Measurements from ENCODE around the gene SKI.

The SKI gene

DNA sequence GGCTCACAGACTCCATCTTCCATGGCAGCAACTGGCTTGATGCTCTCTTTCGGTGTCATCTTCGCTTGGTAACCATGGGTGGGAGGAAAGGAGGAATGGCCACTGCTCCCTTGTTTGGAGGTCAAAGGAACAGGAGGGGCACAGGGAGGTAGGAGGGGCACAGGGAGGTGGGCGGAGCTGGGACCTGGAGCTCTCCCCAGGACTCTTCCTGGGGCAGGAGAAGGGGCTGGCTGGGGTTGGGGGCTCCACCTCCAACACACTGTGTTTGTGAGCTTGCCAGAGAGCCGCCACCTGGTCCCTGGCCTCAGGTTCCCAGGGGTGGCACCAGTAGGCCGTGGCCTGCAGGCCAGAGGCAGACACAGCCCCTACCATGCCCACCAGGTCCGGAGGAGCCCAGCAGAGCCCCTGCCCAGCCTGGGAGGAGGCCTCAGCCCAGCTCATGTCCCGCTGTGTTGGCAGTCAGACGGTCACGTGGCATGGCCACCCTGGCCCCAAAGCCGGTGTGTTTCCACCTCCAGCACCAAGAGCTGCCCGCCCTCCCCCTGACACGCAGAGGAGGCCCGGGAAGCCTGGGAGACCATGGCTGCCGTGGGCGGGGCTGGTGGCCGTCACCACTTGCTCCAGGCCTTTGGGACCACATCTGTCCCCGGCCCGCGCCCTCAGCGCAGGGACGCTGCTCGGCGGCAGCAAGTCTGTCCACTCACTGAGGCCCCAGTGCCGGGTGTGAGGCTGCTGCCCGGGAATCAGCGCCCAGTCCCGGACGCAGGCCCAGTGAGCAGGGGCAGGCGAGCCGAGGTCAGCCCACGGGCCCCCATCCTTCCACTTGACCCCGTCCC lies 89.3 kb downstream of the SKI start:
- H3K4me1 ChIP-seq (ENCODE audit: low read length): peaks cover 4% of the 10 kb centered on the region; the same call in 1 of the 2 replicates
- no peak overlapping the region for H3K9ac ChIP-seq (ENCODE audit: low read length)
- H3K4me2 ChIP-seq (ENCODE audit: low read length): no peak overlapping the region
- H3K9me3 ChIP-seq (ENCODE audit: insufficient read depth, low read length): no peaks in the 10 kb centered on the region
- no peaks in the 10 kb centered on the region for H3K79me2 ChIP-seq (ENCODE audit: low read length)
- no peaks in the 10 kb centered on the region for H4K20me1 ChIP-seq (ENCODE audit: insufficient read depth, low read length)
- H3K27ac ChIP-seq (ENCODE audit: low read length): no peak overlapping the region
- H3K4me3 ChIP-seq (ENCODE audit: low read length): no peak overlapping the region
- TF ChIP-seq EZH2phosphoT487 (IDR thresholded peaks at IDR 0.05; ENCODE audit: low read depth): no peak
- TF ChIP-seq CTCF (IDR thresholded peaks at IDR 0.05; ENCODE audit: low read depth, low read length): no peak
- H3K27me3 ChIP-seq (ENCODE audit: low read depth, low read length): no peaks in the 10 kb centered on the region
- H3K36me3 ChIP-seq (replicated peaks; ENCODE audit: low read depth, low read length): no peaks in the 10 kb centered on the region
- H2AFZ ChIP-seq (ENCODE audit: low read depth, low read length): no peak overlapping the region

DNA sequence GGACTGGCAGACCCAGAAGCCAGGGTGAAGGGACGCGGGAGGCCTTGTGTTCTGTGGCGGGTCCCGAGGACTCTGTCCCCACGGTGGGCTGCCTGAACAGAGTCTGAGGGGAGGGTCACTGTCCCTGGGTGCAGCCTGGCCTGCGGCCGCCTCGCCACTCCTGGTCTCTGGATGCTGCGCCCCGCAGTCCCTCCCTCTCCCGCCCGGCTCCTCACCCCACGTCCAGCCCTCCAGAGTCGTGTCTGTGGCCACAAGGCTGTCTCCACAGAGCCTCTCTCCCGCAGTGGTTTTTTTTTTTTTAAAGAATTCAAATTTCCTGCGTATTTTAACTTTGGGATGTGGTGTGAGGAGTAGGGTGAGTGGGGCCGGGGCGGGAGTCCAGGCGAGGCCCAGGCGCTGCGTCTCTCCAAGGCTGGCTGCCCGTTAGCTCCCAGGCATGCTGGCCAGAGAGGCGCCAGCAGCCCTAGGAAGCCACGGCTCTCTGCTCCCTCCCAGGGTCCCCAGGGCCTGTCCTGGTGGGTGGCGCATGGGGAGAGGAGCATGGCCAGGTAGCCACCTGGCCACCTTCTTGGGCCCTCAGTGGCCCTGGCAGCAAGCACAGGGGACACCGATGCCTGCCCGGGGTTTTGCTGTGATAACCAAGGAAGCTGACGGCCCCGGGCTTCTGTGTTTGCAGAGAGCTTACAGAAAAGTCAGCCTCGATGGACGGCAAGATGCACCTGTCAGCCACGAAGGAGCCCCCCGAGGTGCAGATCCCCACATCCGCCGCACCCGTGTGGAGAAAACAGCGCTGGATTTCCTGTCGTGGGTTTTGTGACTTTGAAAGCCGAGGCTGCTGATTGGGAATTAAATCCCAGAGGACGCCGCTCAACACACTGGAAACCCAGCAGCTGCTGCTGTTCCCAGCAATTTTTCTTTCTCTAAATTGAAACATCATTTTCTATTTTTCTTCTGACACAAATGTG lies 90.5 kb downstream of the SKI start:
- Histone ChIP-seq H3K4me1 (ENCODE audit: low read length) (no peaks in the 10 kb centered on the region; the same call in 1 of the 2 replicates), H3K79me2 (ENCODE audit: low read length) (no peaks in the 10 kb centered on the region), H3K9me3 (ENCODE audit: insufficient read depth, low read length) (no peaks in the 10 kb centered on the region), H4K20me1 (ENCODE audit: insufficient read depth, low read length) (no peaks in the 10 kb centered on the region), H2AFZ (ENCODE audit: low read depth, low read length) (no peak overlapping the region), H3K4me3 (ENCODE audit: low read length) (no peak overlapping the region), H3K27ac (ENCODE audit: low read length) (no peak overlapping the region), H3K9ac (ENCODE audit: low read length) (no peak overlapping the region), H3K36me3 (replicated peaks; ENCODE audit: low read depth, low read length) (no peaks in the 10 kb centered on the region), H3K4me2 (ENCODE audit: low read length) (no peak overlapping the region), H3K27me3 (ENCODE audit: low read depth, low read length) (no peaks in the 10 kb centered on the region)
- TF ChIP-seq CTCF (IDR thresholded peaks at IDR 0.05; ENCODE audit: low read depth, low read length): no peak
- TF ChIP-seq EZH2phosphoT487 (IDR thresholded peaks at IDR 0.05; ENCODE audit: low read depth): no peak

- Histone ChIP-seq H3K79me2 (ENCODE audit: low read length) (no peaks in the 10 kb centered on the region), H3K9ac (ENCODE audit: low read length) (no peak overlapping the region), H4K20me1 (ENCODE audit: insufficient read depth, low read length) (no peaks in the 10 kb centered on the region), H3K36me3 (replicated peaks; ENCODE audit: low read depth, low read length) (no peaks in the 10 kb centered on the region), H3K4me2 (ENCODE audit: low read length) (no peak overlapping the region), H3K4me1 (ENCODE audit: low read length) (no peaks in the 10 kb centered on the region; the same call in 1 of the 2 replicates), H2AFZ (ENCODE audit: low read depth, low read length) (no peak overlapping the region), H3K27me3 (ENCODE audit: low read depth, low read length) (no peaks in the 10 kb centered on the region), H3K4me3 (ENCODE audit: low read length) (no peak overlapping the region), H3K27ac (ENCODE audit: low read length) (no peak overlapping the region), H3K9me3 (ENCODE audit: insufficient read depth, low read length) (no peaks in the 10 kb centered on the region)
- no peak for TF ChIP-seq EZH2phosphoT487 (IDR thresholded peaks at IDR 0.05; ENCODE audit: low read depth)
- no peak for TF ChIP-seq CTCF (IDR thresholded peaks at IDR 0.05; ENCODE audit: low read depth, low read length)
Measured at GRCh38 chr1:2319291-2319690, 91.2 kb downstream of the SKI start.

DNA sequence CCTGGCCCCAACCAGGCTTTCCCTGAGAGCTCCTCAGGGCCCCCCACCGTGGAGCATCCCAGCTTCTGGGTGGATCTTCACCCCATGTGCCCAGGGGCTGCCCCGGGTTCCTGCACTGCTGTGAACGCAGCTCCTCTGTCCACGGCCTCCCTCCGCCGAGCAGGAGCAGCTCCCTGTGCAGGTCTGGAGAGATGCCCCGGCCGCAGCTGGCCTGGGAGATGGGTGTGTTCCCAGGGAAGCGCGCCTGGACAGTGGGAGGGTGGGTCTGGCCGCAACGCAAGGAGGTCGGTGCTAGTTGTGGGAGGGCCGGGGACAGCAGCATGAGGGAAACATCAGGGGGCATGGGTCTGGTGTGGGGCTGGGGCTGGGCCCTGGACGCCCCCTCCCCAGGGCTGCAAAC lies 91.9 kb downstream of the SKI start:
- no peak overlapping the region for H3K27ac ChIP-seq (ENCODE audit: low read length)
- H3K4me1 ChIP-seq (ENCODE audit: low read length): no peaks in the 10 kb centered on the region; the same call in 1 of the 2 replicates
- no peak overlapping the region for H3K4me2 ChIP-seq (ENCODE audit: low read length)
- H3K9me3 ChIP-seq (ENCODE audit: insufficient read depth, low read length): no peaks in the 10 kb centered on the region
- H3K79me2 ChIP-seq (ENCODE audit: low read length): no peaks in the 10 kb centered on the region
- no peak overlapping the region for H3K4me3 ChIP-seq (ENCODE audit: low read length)
- H3K9ac ChIP-seq (ENCODE audit: low read length): no peak overlapping the region
- H2AFZ ChIP-seq (ENCODE audit: low read depth, low read length): no peak overlapping the region
- H4K20me1 ChIP-seq (ENCODE audit: insufficient read depth, low read length): no peaks in the 10 kb centered on the region
- TF ChIP-seq EZH2phosphoT487 (IDR thresholded peaks at IDR 0.05; ENCODE audit: low read depth): no peak
- TF ChIP-seq CTCF (IDR thresholded peaks at IDR 0.05; ENCODE audit: low read depth, low read length): no peak
- no peaks in the 10 kb centered on the region for H3K36me3 ChIP-seq (replicated peaks; ENCODE audit: low read depth, low read length)
- no peaks in the 10 kb centered on the region for H3K27me3 ChIP-seq (ENCODE audit: low read depth, low read length)

All from OCI-LY3 (cell line).